ENCODE data around the gene ZBTB49.

ZBTB49 gene

DNA sequence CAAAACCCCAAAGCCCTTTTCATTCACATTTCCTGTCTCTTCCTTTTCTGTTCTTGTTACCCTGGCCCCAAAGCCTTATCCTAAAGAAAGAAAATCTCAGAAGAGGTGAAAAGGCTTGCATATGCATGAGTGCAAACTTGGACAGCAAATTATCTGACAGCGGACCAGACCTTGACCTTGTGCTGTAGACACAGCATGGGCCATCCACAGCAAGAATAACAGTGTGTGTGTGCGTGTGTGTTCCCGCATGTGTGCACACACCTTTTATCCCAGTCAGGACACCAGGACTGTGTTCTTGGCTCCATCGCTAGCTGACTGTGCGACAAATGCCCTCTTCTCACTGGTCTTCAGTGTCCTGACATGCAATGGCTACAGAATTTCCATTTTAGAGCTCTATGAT, 35.3 kb downstream of the ZBTB49 start:
- Histone ChIP-seq H3K27ac (no peak overlapping the region), H3K4me3 (no peak overlapping the region)
- DNase-seq (ENCODE audit: low spot score), result no peak
- TF ChIP-seq, protein P1, sequence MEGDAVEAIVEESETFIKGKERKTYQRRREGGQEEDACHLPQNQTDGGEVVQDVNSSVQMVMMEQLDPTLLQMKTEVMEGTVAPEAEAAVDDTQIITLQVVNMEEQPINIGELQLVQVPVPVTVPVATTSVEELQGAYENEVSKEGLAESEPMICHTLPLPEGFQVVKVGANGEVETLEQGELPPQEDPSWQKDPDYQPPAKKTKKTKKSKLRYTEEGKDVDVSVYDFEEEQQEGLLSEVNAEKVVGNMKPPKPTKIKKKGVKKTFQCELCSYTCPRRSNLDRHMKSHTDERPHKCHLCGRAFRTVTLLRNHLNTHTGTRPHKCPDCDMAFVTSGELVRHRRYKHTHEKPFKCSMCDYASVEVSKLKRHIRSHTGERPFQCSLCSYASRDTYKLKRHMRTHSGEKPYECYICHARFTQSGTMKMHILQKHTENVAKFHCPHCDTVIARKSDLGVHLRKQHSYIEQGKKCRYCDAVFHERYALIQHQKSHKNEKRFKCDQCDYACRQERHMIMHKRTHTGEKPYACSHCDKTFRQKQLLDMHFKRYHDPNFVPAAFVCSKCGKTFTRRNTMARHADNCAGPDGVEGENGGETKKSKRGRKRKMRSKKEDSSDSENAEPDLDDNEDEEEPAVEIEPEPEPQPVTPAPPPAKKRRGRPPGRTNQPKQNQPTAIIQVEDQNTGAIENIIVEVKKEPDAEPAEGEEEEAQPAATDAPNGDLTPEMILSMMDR (IDR thresholded peaks at IDR 0.05), result no peak

DNA sequence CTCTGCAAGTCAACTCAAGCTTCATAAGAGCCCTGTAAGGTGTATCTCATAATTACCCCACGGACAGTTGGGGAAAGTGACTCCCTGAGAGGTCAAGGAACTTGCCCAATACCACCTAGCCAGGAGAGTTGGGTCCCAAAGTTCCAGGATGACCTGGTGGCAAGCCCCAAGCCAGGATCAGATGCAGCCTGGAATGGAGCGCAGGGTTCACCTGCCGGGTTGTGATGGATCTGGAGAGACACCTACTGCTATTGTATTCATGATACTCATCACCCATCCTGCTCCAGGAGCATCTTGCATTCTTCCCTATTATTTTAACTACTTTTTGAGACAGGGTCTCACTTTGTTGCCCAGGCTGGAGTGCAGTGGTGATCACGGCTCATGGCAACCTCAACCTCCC, 36.1 kb downstream of the ZBTB49 start:
- no peak overlapping the region for H3K27ac ChIP-seq
- TF ChIP-seq, protein P1 (IDR thresholded peaks at IDR 0.05), result no peak
- H3K4me3 ChIP-seq, result no peak overlapping the region
- DNase-seq (ENCODE audit: low spot score), result no peak

DNA sequence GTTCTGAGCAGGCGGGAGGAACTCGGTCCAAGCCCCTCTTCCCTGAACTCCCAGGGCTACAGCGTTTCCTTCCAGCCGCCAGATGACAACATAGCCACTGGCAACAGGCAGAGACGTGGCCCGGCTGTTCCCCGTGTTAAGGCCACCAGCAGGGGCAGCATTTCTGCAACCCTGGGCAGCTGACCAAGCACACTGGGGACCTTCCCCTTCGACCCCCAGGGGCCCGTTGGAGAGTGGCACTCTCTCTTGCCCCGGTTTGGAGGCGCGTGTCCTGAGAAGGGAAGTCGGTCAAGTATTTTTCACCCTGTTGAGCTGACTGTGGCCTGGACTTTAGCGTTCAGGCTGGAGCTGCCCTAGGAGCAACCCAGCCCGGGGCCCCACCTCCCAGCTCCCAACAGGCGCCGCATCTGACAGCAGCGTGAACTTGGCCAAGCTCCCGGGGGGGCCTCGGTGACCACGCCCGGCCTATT, 37.6 kb downstream of the ZBTB49 start:
- DNase-seq (ENCODE audit: low spot score), result no peak
- TF ChIP-seq, protein P1 (IDR thresholded peaks at IDR 0.05), result no peak
- Histone ChIP-seq H3K27ac (no peak overlapping the region), H3K4me3 (no peak overlapping the region)

DNA sequence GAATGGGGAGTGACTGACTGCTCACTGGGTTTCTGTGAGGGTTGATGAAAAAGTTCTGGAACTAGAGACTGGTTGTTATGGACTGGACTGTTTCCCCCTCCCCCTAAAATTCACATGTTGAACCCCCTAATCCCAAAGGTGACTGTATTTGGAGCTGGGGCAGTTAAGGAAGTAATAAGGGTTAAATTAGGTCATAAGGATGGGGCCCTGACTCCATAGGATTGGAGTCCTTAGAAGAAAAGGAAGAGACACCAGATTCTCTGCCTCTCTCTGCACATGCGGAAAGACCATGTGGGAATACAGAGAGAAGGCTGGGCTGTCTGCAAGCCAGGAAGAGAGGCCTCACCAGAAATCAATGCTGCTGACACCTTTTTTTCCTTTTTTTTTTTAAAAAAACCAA, 38.2 kb downstream of the ZBTB49 start:
- H3K27ac ChIP-seq, result no peak overlapping the region
- TF ChIP-seq, protein P1 (IDR thresholded peaks at IDR 0.05), result no peak
- no peak overlapping the region for H3K4me3 ChIP-seq
- no peak for DNase-seq (ENCODE audit: low spot score)

DNA sequence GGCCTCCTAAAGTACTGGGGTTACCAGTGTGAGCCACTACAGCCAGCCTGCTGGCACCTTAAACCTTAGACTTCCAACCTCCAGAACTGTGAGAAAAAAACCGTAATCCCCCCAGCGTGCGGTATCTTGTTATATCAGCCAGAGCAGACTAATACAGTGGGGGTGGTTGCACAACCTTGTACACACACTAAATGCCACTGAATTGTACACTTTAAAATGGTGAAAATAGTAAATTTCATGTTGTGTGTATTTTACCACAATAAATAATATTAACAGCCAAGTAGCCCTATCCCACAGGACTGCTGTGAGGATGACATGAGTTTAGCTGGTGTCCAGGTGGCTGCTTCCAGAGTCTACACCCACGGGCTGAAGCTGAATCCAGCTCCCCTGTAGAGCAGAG, 38.8 kb downstream of the ZBTB49 start:
- DNase-seq (ENCODE audit: low spot score), result no peak
- TF ChIP-seq, protein P1 (IDR thresholded peaks at IDR 0.05), result no peak
- Histone ChIP-seq H3K4me3 (no peak overlapping the region), H3K27ac (no peak overlapping the region)

DNA sequence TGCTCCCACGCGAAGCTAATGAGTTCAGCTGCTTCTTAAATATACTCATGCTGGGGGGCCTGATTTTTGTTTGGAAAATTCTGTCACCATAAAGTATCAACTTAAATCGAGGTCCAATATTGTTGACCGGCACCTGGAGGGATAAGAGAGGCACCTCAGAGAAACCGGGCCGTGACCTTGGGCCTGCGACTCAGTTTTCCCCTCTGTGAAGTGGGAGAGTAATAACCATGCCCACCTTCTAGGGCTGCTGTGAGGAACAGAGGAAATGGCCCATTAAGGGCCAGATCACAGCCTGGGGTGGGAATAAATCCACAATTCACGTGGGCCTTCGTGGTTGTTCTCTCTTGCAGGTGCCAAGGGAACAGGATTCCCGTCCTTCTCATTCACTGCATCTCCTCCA, 39.4 kb downstream of the ZBTB49 start:
- H3K4me3 ChIP-seq, result no peak overlapping the region
- no peak overlapping the region for H3K27ac ChIP-seq
- TF ChIP-seq, protein P1 (IDR thresholded peaks at IDR 0.05), result no peak
- no peak for DNase-seq (ENCODE audit: low spot score)

DNA sequence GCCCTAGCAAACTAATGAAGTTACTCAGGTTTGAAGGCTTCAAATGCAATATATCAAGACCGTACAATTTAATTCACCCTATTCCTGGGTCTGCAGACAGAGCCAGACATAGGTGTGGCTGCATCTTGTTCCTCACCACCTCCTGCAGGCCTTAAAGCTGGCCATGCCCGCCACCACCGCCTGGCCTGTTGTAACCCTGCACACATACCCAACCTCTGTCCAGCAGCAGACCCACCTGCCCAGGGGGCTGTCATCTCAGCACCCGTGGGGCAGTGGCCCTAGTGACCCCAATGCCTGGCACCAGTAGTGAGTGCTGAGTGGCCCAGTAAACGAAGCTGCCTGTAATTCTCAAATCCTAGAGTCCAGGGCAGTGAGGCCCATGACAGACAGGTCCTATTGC, 40.7 kb downstream of the ZBTB49 start:
- Histone ChIP-seq H3K27ac (no peak overlapping the region), H3K4me3 (no peak overlapping the region)
- no peak for DNase-seq (ENCODE audit: low spot score)
- TF ChIP-seq, protein P1 (IDR thresholded peaks at IDR 0.05), result no peak
